ENCODE results near the gene GCHFR.
A peak's percentile ranks its signal among the peaks of the same experiment; 100 is the strongest.

The GCHFR gene

DNA sequence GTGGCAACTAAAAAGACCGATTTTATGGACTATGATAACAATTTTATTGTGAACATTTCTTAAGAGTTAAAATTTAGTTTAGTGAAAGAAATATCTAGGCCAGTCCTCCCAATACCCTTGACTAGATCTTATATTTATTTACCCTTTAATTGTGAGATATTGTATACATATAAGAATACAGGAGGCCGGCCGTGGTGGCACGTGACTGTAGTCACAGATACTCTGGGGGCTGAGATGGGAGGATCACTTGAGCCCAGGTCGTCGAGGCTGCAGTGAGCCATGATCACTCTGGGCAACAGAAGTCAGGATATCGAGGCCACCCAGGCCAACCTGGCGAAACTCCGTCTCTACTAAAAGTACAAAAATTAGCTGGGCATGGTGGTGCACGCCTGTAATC lies 8.1 kb upstream of the GCHFR start:
- peak; percentile 47 for DNase-seq (ENCODE audit: low read depth)
- peak overlapping the region; percentile 63 for H3K4me3 ChIP-seq (ENCODE audit: low read depth, low read length)
- TF ChIP-seq POLR2A (IDR thresholded peaks at IDR 0.05; ENCODE audit: extremely low read depth, insufficient read length) (no peak), MYC (IDR thresholded peaks at IDR 0.05; ENCODE audit: low read depth, low read length) (no peak)
- TF ChIP-seq, protein P1, sequence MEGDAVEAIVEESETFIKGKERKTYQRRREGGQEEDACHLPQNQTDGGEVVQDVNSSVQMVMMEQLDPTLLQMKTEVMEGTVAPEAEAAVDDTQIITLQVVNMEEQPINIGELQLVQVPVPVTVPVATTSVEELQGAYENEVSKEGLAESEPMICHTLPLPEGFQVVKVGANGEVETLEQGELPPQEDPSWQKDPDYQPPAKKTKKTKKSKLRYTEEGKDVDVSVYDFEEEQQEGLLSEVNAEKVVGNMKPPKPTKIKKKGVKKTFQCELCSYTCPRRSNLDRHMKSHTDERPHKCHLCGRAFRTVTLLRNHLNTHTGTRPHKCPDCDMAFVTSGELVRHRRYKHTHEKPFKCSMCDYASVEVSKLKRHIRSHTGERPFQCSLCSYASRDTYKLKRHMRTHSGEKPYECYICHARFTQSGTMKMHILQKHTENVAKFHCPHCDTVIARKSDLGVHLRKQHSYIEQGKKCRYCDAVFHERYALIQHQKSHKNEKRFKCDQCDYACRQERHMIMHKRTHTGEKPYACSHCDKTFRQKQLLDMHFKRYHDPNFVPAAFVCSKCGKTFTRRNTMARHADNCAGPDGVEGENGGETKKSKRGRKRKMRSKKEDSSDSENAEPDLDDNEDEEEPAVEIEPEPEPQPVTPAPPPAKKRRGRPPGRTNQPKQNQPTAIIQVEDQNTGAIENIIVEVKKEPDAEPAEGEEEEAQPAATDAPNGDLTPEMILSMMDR (IDR thresholded peaks at IDR 0.05; ENCODE audit: low read depth, low read length), result no peak
- TF ChIP-seq, protein P2, sequence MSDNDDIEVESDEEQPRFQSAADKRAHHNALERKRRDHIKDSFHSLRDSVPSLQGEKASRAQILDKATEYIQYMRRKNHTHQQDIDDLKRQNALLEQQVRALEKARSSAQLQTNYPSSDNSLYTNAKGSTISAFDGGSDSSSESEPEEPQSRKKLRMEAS (IDR thresholded peaks at IDR 0.05; ENCODE audit: low read depth, low read length), result no peak

DNA sequence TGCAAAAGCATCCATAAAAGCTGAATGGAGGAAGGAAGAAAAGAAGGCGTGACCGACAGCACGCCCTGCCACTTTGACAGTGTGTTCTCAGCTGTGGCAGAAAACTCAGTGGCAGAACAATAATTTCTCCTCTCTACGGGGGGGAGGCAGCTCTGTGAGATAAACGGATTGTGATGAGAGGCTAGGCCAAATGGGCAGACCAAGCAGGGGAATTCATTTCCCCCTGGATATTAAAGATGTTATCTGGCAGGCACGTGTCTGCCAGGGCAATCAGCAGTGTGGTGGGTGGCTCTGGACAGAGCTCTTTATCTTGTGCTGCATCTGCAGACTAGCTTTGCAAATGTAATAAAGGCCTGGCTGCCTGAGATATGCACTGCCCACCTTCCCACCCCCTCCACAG lies 6.9 kb upstream of the GCHFR start:
- DNase-seq (ENCODE audit: low read depth), result peak; percentile 48
- TF ChIP-seq MYC (IDR thresholded peaks at IDR 0.05; ENCODE audit: low read depth, low read length) (peak; percentile 77), POLR2A (IDR thresholded peaks at IDR 0.05; ENCODE audit: extremely low read depth, insufficient read length) (no peak)
- TF ChIP-seq, protein P2 (IDR thresholded peaks at IDR 0.05; ENCODE audit: low read depth, low read length), result peak; percentile 86
- TF ChIP-seq, protein P1 (IDR thresholded peaks at IDR 0.05; ENCODE audit: low read depth, low read length), result no peak
- no peak overlapping the region for H3K4me3 ChIP-seq (ENCODE audit: low read depth, low read length)

DNA sequence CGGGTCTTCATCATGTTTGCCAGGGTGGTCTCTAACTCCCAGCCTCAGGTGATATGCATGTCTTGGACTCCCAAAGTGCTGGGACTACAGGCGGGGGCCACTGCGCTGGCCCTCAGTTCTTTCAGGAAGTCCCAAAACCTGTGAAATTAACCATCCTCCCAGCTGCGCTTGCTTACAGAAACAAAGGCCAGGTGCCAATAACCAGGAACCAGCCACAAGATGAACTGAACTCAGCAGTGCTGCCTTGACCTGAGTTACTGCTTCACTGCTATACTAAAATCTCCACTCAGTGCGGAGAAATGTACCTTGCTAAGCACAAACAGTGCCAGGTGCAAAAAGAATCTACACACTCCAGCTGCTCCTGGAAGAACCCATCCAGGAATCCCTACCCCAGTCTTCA lies 3.9 kb upstream of the GCHFR start:
- TF ChIP-seq, protein P1 (IDR thresholded peaks at IDR 0.05; ENCODE audit: low read depth, low read length), result no peak
- TF ChIP-seq, protein P2 (IDR thresholded peaks at IDR 0.05; ENCODE audit: low read depth, low read length), result no peak
- no peak for TF ChIP-seq MYC (IDR thresholded peaks at IDR 0.05; ENCODE audit: low read depth, low read length)
- TF ChIP-seq POLR2A (IDR thresholded peaks at IDR 0.05; ENCODE audit: extremely low read depth, insufficient read length), result no peak
- DNase-seq (ENCODE audit: low read depth), result no peak
- H3K4me3 ChIP-seq (ENCODE audit: low read depth, low read length), result no peak overlapping the region

DNA sequence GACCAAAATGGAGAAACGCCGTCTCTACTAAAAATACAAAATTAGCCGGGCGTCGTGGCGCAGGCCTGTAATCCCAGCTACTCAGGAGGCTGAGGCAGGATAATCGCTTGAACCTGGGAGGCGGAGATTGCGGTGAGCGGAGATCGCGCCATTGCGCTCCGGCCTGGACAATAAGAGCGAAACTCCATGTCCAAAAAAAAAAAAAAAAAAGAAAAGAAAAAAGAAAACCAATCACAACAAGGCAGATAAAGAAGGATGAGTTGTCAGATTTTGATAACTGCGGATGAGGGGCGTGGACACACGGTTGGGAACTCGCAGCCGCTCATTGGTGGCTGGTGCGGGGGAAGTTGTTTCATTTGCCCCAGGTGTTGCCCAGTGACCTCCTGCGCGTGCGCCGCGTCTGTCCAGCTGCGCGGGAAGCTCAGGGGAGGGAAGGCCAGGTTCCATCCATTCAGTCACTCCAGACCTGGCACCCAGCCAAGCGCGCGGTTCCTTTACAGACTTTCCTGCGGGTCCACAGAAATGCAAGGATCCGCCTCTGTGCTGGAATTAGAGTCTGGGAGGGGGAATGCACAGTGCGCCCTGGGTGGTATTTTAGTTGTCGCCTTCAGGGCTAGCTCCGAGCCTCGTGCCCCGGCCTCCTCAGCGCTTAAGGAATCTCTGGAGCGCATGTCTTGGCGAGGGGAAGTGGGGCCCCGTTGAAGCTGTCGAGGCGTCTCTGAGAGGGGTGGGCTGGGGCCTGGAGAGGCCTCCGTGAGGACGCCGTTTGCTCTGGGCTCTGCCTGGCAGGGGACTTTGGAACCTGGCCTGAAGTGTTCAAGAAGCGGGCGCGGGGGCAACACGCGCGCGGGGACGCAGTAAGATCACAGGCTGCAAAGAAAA lies 708 bp upstream of the GCHFR start:
- TF ChIP-seq, protein P2 (IDR thresholded peaks at IDR 0.05; ENCODE audit: low read depth, low read length), result no peak
- no peak for TF ChIP-seq MYC (IDR thresholded peaks at IDR 0.05; ENCODE audit: low read depth, low read length)
- no peak for TF ChIP-seq POLR2A (IDR thresholded peaks at IDR 0.05; ENCODE audit: extremely low read depth, insufficient read length)
- TF ChIP-seq, protein P1 (IDR thresholded peaks at IDR 0.05; ENCODE audit: low read depth, low read length), result no peak
- H3K4me3 ChIP-seq (ENCODE audit: low read depth, low read length), result peak overlapping the region; percentile 63
- no peak for DNase-seq (ENCODE audit: low read depth)

DNA sequence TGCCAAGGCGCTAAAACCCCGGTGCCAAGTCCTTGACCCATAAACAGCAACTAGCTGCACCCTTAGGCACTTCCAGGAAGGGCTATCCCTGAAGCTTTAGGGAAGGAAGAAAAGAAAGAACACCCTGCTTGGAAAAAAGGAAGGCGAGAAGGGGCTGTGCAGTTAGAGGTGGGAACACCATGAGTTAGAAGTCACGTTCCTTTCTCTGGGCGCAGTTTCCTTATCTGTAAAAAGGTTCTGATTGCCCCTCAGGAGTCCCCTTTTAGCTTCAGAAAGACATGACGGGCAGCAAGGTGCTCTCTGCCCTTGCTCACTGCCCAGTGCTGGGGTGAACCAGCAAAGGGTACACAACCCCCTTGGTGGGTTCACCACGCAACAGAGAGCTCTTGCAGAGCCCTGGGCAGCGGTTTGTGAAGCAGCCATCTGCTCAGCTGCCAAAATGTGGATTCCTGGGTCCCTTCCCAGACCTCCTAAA lies 798 bp downstream of the GCHFR start:
- H3K4me3 ChIP-seq (ENCODE audit: low read depth, low read length), result peak overlapping the region; percentile 63
- TF ChIP-seq MYC (IDR thresholded peaks at IDR 0.05; ENCODE audit: low read depth, low read length), result no peak
- TF ChIP-seq, protein P2 (IDR thresholded peaks at IDR 0.05; ENCODE audit: low read depth, low read length), result peak; percentile 33; the same call in 1 of the 2 replicates
- peak; percentile 42 for DNase-seq (ENCODE audit: low read depth)

DNA sequence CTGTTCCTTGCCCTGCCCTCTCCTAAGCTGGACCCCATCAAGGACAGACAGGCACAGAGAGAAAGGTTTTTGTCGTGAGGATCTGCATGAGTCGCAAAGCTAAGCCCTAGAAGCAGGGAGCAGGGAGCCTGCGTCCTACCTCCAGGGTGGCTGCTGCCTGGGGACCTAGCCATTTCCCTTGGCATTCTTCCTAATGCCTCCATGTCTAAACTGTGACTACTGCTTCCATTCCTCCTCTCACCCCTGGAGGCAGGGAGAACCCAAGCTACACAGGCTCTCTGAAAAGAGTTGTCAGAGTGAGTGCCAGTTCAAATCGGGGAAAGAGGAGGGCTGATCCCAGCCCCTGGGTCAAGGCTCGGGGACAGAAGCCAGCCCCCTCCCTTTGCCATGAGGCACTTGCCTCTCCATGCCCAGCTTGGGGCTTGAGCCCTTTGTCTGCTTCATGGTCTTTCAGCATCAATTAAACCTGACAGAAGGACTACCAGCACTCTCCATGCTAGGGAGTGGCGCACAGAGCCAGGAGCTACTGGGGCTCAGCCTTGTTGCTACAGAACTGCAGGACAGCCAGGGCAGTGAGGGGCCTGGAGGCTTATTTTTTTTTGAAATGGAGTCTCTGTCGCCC lies 2.4 kb downstream of the GCHFR start:
- DNase-seq (ENCODE audit: low read depth), result no peak

More for the DNA sequence above, 2.4 kb downstream of the GCHFR start:
- TF ChIP-seq, protein P1 (IDR thresholded peaks at IDR 0.05; ENCODE audit: low read depth, low read length), result no peak
- TF ChIP-seq MYC (IDR thresholded peaks at IDR 0.05; ENCODE audit: low read depth, low read length), result no peak
- TF ChIP-seq POLR2A (IDR thresholded peaks at IDR 0.05; ENCODE audit: extremely low read depth, insufficient read length), result no peak
- TF ChIP-seq, protein P2 (IDR thresholded peaks at IDR 0.05; ENCODE audit: low read depth, low read length), result no peak
- H3K4me3 ChIP-seq (ENCODE audit: low read depth, low read length), result no peak overlapping the region

All from NB4 (cell line).